CD4-positive, CD25-positive, alpha-beta regulatory T cell (primary cell): ENCODE measurements around the gene LINC00305. TPM values are rescaled to one million over a fixed set of nuclear protein-coding genes. Genes with fewer than 3 reads are reported as not detected.

ENCODE experiments used
- ATAC-seq, 2 donors: fragments of 150-1000 bp; cut with Tn5 transposase; one replicate each; pipeline ENCODE4 v1.10.0; 2021; ENCODE audit warnings: low read depth in 2 of 2, moderate number of reproducible peaks in 2 of 2, moderate library complexity in 1 of 2
- DNase-seq, 3 donors: peaks; one replicate each; pipeline versions ENCODE4 v3.0.0 to v3.0.0-alpha.2; 2012 to 2022; ENCODE audit warnings: mixed read lengths in 1 of 3
- H3K27ac ChIP-seq: one replicate; pipeline ENCODE4 v1.7.0; 2013; ENCODE audit warnings: mild to moderate bottlenecking, low read length; ENCODE audit not compliant: insufficient read depth, poor library complexity, severe bottlenecking
- H3K27me3 ChIP-seq: one replicate; pipeline ENCODE4 v1.7.0; 2013; ENCODE audit warnings: low read length; ENCODE audit not compliant: control insufficient read depth, insufficient read depth
- H3K36me3 ChIP-seq: one replicate; pipeline ENCODE4 v1.7.0; 2013; ENCODE audit warnings: mild to moderate bottlenecking, low read length, moderate library complexity; ENCODE audit not compliant: control insufficient read depth, insufficient read depth
- H3K4me1 ChIP-seq: 2 replicates; pipeline ENCODE4 v1.7.0; 2013; ENCODE audit warnings: mild to moderate bottlenecking, low read length; ENCODE audit not compliant: insufficient read depth, control insufficient read depth, poor library complexity, severe bottlenecking
- H3K4me3 ChIP-seq: one replicate; pipeline ENCODE4 v1.7.0; 2013; ENCODE audit warnings: low read depth, mild to moderate bottlenecking, low read length, moderate library complexity
- H3K9me3 ChIP-seq, 2 experiments: 1 replicate in 1 of 2; 2 replicates in 1 of 2; pipeline ENCODE4 v1.7.0; 2013; ENCODE audit warnings: low read length in 2 of 2, mild to moderate bottlenecking in 1 of 2, moderate library complexity in 1 of 2; ENCODE audit not compliant: control insufficient read depth in 2 of 2
- H3K27ac Mint-ChIP-seq, 3 donors: one replicate each; pipeline ENCODE4 v1.8.0; 2020 to 2022; ENCODE audit warnings: mild to moderate bottlenecking in 3 of 3, mixed read lengths in 3 of 3, moderate library complexity in 2 of 3
- H3K27me3 Mint-ChIP-seq: one replicate; pipeline ENCODE4 v1.8.0; 2022; ENCODE audit warnings: mild to moderate bottlenecking, mixed read lengths
- H3K36me3 Mint-ChIP-seq: one replicate; pipeline ENCODE4 v1.8.0; 2020; ENCODE audit warnings: mixed read lengths
- H3K4me1 Mint-ChIP-seq, 4 donors: one replicate each; pipeline ENCODE4 v1.8.0; 2020 to 2022; ENCODE audit warnings: mixed read lengths in 4 of 4, mild to moderate bottlenecking in 1 of 4
- H3K4me3 Mint-ChIP-seq, 4 donors: one replicate each; pipeline ENCODE4 v1.8.0; 2020 to 2022; ENCODE audit warnings: mild to moderate bottlenecking in 4 of 4, mixed read lengths in 4 of 4, moderate library complexity in 3 of 4
- H3K9me3 Mint-ChIP-seq, 7 donors: one replicate each; pipeline ENCODE4 v1.8.0; 2020 to 2022; ENCODE audit warnings: mixed read lengths in 7 of 7, mild to moderate bottlenecking in 3 of 7, moderate library complexity in 2 of 7
- polyA plus RNA-seq, 4 donors: library from polyadenylated mRNA; unstranded; fragments of 300-500 nt; fragmentation: Illumina TruSeq; gene quantifications; one replicate each; pipeline ENCODE4 v1.2.3, GENCODE V29; 2021
- total RNA-seq: library from RNA; stranded (reverse); gene quantifications from one replicate; pipeline ENCODE4 v1.2.3, GENCODE V29; 2022

The LINC00305 gene
- total and polyA plus RNA-seq, 5 donors from 2014 or later, result not detected

GRCh38 chr18:64094210-64094609 lies 54.7 kb downstream of the LINC00305 start:
- Histone ChIP-seq H3K4me3 (no peak overlapping the region), H3K36me3 (no peaks in the 10 kb centered on the region), H3K27ac (no peak overlapping the region), H3K27me3 (no peaks in the 10 kb centered on the region), H3K9me3 (no peaks in the 10 kb centered on the region), H3K4me1 (no peaks in the 10 kb centered on the region)
- Mint-ChIP-seq H3K4me1 (no peaks in the 10 kb centered on the region), H3K27me3 (no peaks in the 10 kb centered on the region), H3K36me3 (no peaks in the 10 kb centered on the region), H3K9me3 (peaks cover 0 to 1% (median 0%) of the 10 kb centered on the region in 7 donors), H3K4me3 (no peak overlapping the region), H3K27ac (no peak overlapping the region)
- DNase-seq, result no peak
- no peak for ATAC-seq

- H3K4me3 Mint-ChIP-seq, result no peak overlapping the region
- no peaks in the 10 kb centered on the region for H3K4me1 Mint-ChIP-seq
- H3K27me3 Mint-ChIP-seq, result no peaks in the 10 kb centered on the region
- Histone ChIP-seq H3K9me3 (no peaks in the 10 kb centered on the region), H3K36me3 (no peaks in the 10 kb centered on the region), H3K27me3 (no peaks in the 10 kb centered on the region), H3K4me1 (no peaks in the 10 kb centered on the region), H3K4me3 (no peak overlapping the region), H3K27ac (no peak overlapping the region)
- no peak for ATAC-seq
- H3K27ac Mint-ChIP-seq, result no peak overlapping the region
- peaks cover 0 to 3% (median 0%) of the 10 kb centered on the region in 7 donors for H3K9me3 Mint-ChIP-seq
- DNase-seq, result no peak
- no peaks in the 10 kb centered on the region for H3K36me3 Mint-ChIP-seq
Measured at GRCh38 chr18:64091526-64091925, 57.4 kb downstream of the LINC00305 start.

GRCh38 chr18:64090876-64091275 lies 58.0 kb downstream of the LINC00305 start:
- DNase-seq, result no peak
- H3K27ac Mint-ChIP-seq, result no peak overlapping the region
- no peaks in the 10 kb centered on the region for H3K36me3 Mint-ChIP-seq
- peaks cover 0 to 3% (median 0%) of the 10 kb centered on the region in 7 donors for H3K9me3 Mint-ChIP-seq
- Histone ChIP-seq H3K36me3 (no peaks in the 10 kb centered on the region), H3K4me3 (no peak overlapping the region), H3K9me3 (no peaks in the 10 kb centered on the region), H3K27me3 (no peaks in the 10 kb centered on the region), H3K4me1 (no peaks in the 10 kb centered on the region), H3K27ac (no peak overlapping the region)
- no peak for ATAC-seq
- H3K27me3 Mint-ChIP-seq, result no peaks in the 10 kb centered on the region
- H3K4me1 Mint-ChIP-seq, result no peaks in the 10 kb centered on the region
- H3K4me3 Mint-ChIP-seq, result no peak overlapping the region

GRCh38 chr18:64083916-64084315 lies 65.0 kb downstream of the LINC00305 start:
- no peaks in the 10 kb centered on the region for H3K4me1 Mint-ChIP-seq
- DNase-seq (no peak), ATAC-seq (no peak)
- H3K9me3 Mint-ChIP-seq, result peaks cover 0 to 2% (median 0%) of the 10 kb centered on the region in 7 donors
- H3K9me3 ChIP-seq, result no peaks in the 10 kb centered on the region
- no peak overlapping the region for H3K27ac ChIP-seq
- H3K4me1 ChIP-seq, result no peaks in the 10 kb centered on the region
- H3K4me3 Mint-ChIP-seq, result no peak overlapping the region
- H3K27me3 ChIP-seq, result no peaks in the 10 kb centered on the region
- H3K36me3 ChIP-seq, result no peaks in the 10 kb centered on the region
- no peak overlapping the region for H3K27ac Mint-ChIP-seq
- H3K4me3 ChIP-seq, result no peak overlapping the region
- H3K36me3 Mint-ChIP-seq, result no peaks in the 10 kb centered on the region
- no peaks in the 10 kb centered on the region for H3K27me3 Mint-ChIP-seq

- Mint-ChIP-seq H3K9me3 (peaks cover 0 to 2% (median 0%) of the 10 kb centered on the region in 7 donors), H3K27me3 (no peaks in the 10 kb centered on the region), H3K27ac (no peak overlapping the region), H3K36me3 (no peaks in the 10 kb centered on the region), H3K4me1 (no peaks in the 10 kb centered on the region), H3K4me3 (no peak overlapping the region)
- Histone ChIP-seq H3K27ac (no peak overlapping the region), H3K36me3 (no peaks in the 10 kb centered on the region), H3K4me3 (no peak overlapping the region), H3K27me3 (no peaks in the 10 kb centered on the region), H3K9me3 (no peaks in the 10 kb centered on the region), H3K4me1 (no peaks in the 10 kb centered on the region)
- no peak for ATAC-seq
- no peak for DNase-seq
Measured at GRCh38 chr18:64082513-64082912, 66.4 kb downstream of the LINC00305 start.

GRCh38 chr18:64082054-64082453 lies 66.8 kb downstream of the LINC00305 start:
- H3K4me3 Mint-ChIP-seq, result no peak overlapping the region
- Histone ChIP-seq H3K9me3 (no peaks in the 10 kb centered on the region), H3K27me3 (no peaks in the 10 kb centered on the region), H3K36me3 (no peaks in the 10 kb centered on the region), H3K27ac (no peak overlapping the region), H3K4me3 (no peak overlapping the region), H3K4me1 (no peaks in the 10 kb centered on the region)
- no peak for DNase-seq
- H3K27me3 Mint-ChIP-seq, result no peaks in the 10 kb centered on the region
- H3K36me3 Mint-ChIP-seq, result no peaks in the 10 kb centered on the region
- peaks cover 0 to 2% (median 0%) of the 10 kb centered on the region in 7 donors for H3K9me3 Mint-ChIP-seq
- no peak overlapping the region for H3K27ac Mint-ChIP-seq
- no peak for ATAC-seq
- H3K4me1 Mint-ChIP-seq, result no peaks in the 10 kb centered on the region

GRCh38 chr18:64073971-64074370 lies 74.9 kb downstream of the LINC00305 start:
- H3K36me3 ChIP-seq, result no peaks in the 10 kb centered on the region
- no peak for DNase-seq
- Mint-ChIP-seq H3K27me3 (peaks cover 6% of the 10 kb centered on the region), H3K9me3 (peaks cover 0 to 10% (median 2%) of the 10 kb centered on the region in 7 donors), H3K4me3 (no peak overlapping the region), H3K36me3 (no peaks in the 10 kb centered on the region), H3K27ac (no peak overlapping the region), H3K4me1 (no peaks in the 10 kb centered on the region)
- no peaks in the 10 kb centered on the region for H3K27me3 ChIP-seq
- no peaks in the 10 kb centered on the region for H3K4me1 ChIP-seq
- ATAC-seq, result no peak
- no peak overlapping the region for H3K27ac ChIP-seq
- no peak overlapping the region for H3K4me3 ChIP-seq
- H3K9me3 ChIP-seq, result no peaks in the 10 kb centered on the region

GRCh38 chr18:64055019-64055418 lies 93.9 kb downstream of the LINC00305 start:
- Histone ChIP-seq H3K9me3 (no peaks in the 10 kb centered on the region), H3K27me3 (no peaks in the 10 kb centered on the region), H3K4me1 (no peaks in the 10 kb centered on the region), H3K36me3 (no peaks in the 10 kb centered on the region), H3K4me3 (no peak overlapping the region), H3K27ac (no peak overlapping the region)
- Mint-ChIP-seq H3K27me3 (no peaks in the 10 kb centered on the region), H3K9me3 (peaks cover 0 to 3% (median 0%) of the 10 kb centered on the region in 7 donors), H3K36me3 (no peaks in the 10 kb centered on the region), H3K4me1 (no peaks in the 10 kb centered on the region), H3K27ac (no peak overlapping the region), H3K4me3 (no peak overlapping the region)
- no peak for DNase-seq
- no peak for ATAC-seq
